Mucosa of stomach (tissue), 1 donor: ENCODE measurements around the gene SCAI.
"Not testable (repeated sequence)": the region's sequence is repeated elsewhere in the genome, so short reads cannot be mapped to it uniquely, and the experiment has no call there.

Source experiments
- H3K27me3 ChIP-seq: one replicate; pipeline ENCODE4 v1.7.0; 2013; ENCODE audit warnings: mild to moderate bottlenecking, low read length; ENCODE audit not compliant: control insufficient read depth, insufficient read depth
- H3K36me3 ChIP-seq: one replicate; pipeline ENCODE4 v1.7.0; 2013; ENCODE audit warnings: low read length; ENCODE audit not compliant: control insufficient read depth, insufficient read depth
- H3K4me1 ChIP-seq: one replicate; pipeline ENCODE4 v1.7.0; 2013; ENCODE audit warnings: mild to moderate bottlenecking, low read length; ENCODE audit not compliant: control insufficient read depth, insufficient read depth
- H3K4me3 ChIP-seq: one replicate; pipeline ENCODE4 v1.7.0; 2013; ENCODE audit warnings: low read length
- H3K9ac ChIP-seq: one replicate; pipeline ENCODE4 v1.7.0; 2013; ENCODE audit warnings: mild to moderate bottlenecking, low read length, moderate library complexity
- H3K9me3 ChIP-seq: one replicate; pipeline ENCODE4 v1.7.0; 2013; ENCODE audit warnings: mild to moderate bottlenecking, low read length, moderate library complexity; ENCODE audit not compliant: control insufficient read depth
- donor health status: Pancreatic carcinoma.

SCAI gene

DNA sequence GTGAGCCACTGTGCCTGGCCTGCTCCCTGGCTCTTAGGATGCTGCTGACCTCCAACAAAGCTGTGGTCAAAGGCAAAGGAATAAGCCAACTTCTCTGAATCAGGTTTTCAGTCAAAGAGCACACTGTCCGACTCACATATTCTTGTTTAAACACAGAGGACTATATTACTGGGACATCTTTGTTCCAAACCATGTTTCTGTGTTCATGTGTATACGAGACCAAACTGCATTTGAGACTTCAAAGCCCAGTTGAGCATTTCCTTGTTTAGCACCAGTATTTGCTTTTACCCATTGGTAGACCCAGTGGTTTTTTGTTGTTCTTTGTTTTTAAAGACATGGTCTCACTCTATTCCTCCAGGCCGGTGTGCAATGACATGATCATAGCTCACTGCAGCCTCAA lies 100.2 kb downstream of the SCAI start:
- Histone ChIP-seq H3K9me3 (no peaks in the 10 kb centered on the region), H3K27me3 (no peaks in the 10 kb centered on the region), H3K4me1 (no peaks in the 10 kb centered on the region), H3K4me3 (no peak overlapping the region), H3K36me3 (no peaks in the 10 kb centered on the region), H3K9ac (no peak overlapping the region)

GRCh38 chr9:125038166-125038565 lies 105.2 kb downstream of the SCAI start:
- no peaks in the 10 kb centered on the region for H3K4me1 ChIP-seq
- H3K4me3 ChIP-seq: no peak overlapping the region
- H3K27me3 ChIP-seq: no peaks in the 10 kb centered on the region
- no peaks in the 10 kb centered on the region for H3K36me3 ChIP-seq
- H3K9me3 ChIP-seq: no peaks in the 10 kb centered on the region
- H3K9ac ChIP-seq: no peak overlapping the region

DNA sequence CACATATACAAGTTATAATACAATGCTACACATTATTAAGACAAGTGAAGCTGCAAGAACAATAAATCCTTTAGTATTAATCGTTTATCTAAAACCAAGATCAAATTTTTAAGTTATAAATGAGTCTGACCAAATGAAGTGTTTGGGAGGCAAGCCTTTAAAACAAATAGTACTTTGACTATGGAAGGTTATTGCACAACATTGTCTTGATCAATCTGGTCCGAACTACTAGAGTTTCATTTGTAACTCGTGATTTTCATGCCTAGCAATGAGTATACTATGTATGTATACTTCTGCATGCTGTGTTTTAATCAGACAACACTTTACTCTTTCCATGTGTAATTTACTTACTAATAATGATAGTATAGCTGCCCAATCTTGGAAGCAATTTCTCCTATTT lies 115.3 kb downstream of the SCAI start:
- Histone ChIP-seq H3K9ac (no peak overlapping the region), H3K27me3 (no peaks in the 10 kb centered on the region), H3K36me3 (no peaks in the 10 kb centered on the region), H3K4me3 (no peak overlapping the region), H3K4me1 (no peaks in the 10 kb centered on the region), H3K9me3 (no peaks in the 10 kb centered on the region)

- no peaks in the 10 kb centered on the region for H3K36me3 ChIP-seq
- no peaks in the 10 kb centered on the region for H3K4me1 ChIP-seq
These were observed 118.4 kb downstream of the SCAI start for GRCh38 chr9:125024917-125025316.

DNA sequence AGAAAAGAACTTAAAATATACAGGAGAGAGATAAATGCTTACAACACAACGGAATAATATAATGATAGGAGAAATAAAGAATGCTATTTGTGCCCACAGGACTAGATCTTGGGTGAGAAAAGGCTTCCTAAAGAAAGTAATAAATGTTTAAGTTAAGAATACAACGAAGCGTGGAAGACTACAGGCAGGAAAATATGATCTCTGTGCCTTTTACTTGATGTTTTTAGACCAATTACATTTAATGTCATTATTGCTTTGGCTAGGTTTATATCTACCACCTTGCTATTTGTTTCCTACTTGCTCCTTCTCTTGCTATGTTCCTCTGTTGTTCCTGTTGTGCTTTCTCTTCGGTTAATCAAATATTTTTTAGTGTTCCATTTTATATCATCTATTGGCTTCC lies 122.3 kb downstream of the SCAI start:
- Histone ChIP-seq H3K9me3 (no peaks in the 10 kb centered on the region), H3K4me3 (no peak overlapping the region), H3K4me1 (no peaks in the 10 kb centered on the region), H3K9ac (no peak overlapping the region), H3K27me3 (no peaks in the 10 kb centered on the region), H3K36me3 (no peaks in the 10 kb centered on the region)

More at GRCh38 chr9:125024917-125025316, 118.4 kb downstream of the SCAI start:
- Histone ChIP-seq H3K9me3 (no peaks in the 10 kb centered on the region), H3K27me3 (no peaks in the 10 kb centered on the region), H3K4me3 (no peak overlapping the region), H3K9ac (no peak overlapping the region)

GRCh38 chr9:125015655-125016054 lies 127.7 kb downstream of the SCAI start:
- H3K36me3 ChIP-seq, H3K4me1 ChIP-seq, H3K9me3 ChIP-seq, H3K4me3 ChIP-seq, H3K27me3 ChIP-seq, H3K9ac ChIP-seq: not testable (repeated sequence)

GRCh38 chr9:125012013-125012412 lies 131.3 kb downstream of the SCAI start:
- H3K9me3 ChIP-seq, H3K36me3 ChIP-seq, H3K9ac ChIP-seq, H3K27me3 ChIP-seq, H3K4me3 ChIP-seq, H3K4me1 ChIP-seq: not testable (repeated sequence)

GRCh38 chr9:125008599-125008998 lies 134.7 kb downstream of the SCAI start:
- H3K4me1 ChIP-seq: no peaks in the 10 kb centered on the region
- no peaks in the 10 kb centered on the region for H3K36me3 ChIP-seq
- no peak overlapping the region for H3K9ac ChIP-seq
- H3K9me3 ChIP-seq: no peaks in the 10 kb centered on the region
- H3K27me3 ChIP-seq: no peaks in the 10 kb centered on the region
- no peak overlapping the region for H3K4me3 ChIP-seq

- Histone ChIP-seq H3K4me1 (no peaks in the 10 kb centered on the region), H3K4me3 (no peak overlapping the region), H3K36me3 (no peaks in the 10 kb centered on the region), H3K9ac (no peak overlapping the region), H3K9me3 (no peaks in the 10 kb centered on the region), H3K27me3 (no peaks in the 10 kb centered on the region)
These were observed 140.0 kb downstream of the SCAI start for GRCh38 chr9:125003332-125003731.

GRCh38 chr9:124983698-124984097 lies 159.6 kb downstream of the SCAI start:
- no peak overlapping the region for H3K9ac ChIP-seq
- H3K36me3 ChIP-seq: no peaks in the 10 kb centered on the region
- H3K9me3 ChIP-seq: no peaks in the 10 kb centered on the region
- no peaks in the 10 kb centered on the region for H3K4me1 ChIP-seq
- no peaks in the 10 kb centered on the region for H3K27me3 ChIP-seq
- no peak overlapping the region for H3K4me3 ChIP-seq

DNA sequence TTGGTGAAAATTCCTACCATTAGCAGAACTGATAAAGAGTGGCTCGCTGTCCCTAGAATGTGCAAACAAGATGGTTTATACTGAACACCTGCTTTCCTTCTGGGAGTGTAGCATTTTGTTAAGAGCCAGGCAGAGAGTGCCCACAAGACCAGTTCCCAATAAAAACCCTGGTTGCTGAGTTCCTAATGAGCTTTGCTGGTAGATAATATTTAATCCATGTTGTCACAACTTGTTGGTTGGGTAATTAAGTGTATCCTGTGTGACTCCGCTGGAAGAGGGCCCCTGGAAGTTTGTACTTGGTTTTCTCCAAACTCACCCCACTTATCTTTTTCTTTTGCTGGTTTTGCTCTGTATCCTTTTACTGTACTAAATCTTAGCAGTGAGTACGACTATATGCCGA lies 162.9 kb downstream of the SCAI start:
- Histone ChIP-seq H3K4me3 (no peak overlapping the region), H3K9me3 (no peaks in the 10 kb centered on the region), H3K4me1 (no peaks in the 10 kb centered on the region), H3K9ac (no peak overlapping the region), H3K36me3 (no peaks in the 10 kb centered on the region), H3K27me3 (no peaks in the 10 kb centered on the region)

DNA sequence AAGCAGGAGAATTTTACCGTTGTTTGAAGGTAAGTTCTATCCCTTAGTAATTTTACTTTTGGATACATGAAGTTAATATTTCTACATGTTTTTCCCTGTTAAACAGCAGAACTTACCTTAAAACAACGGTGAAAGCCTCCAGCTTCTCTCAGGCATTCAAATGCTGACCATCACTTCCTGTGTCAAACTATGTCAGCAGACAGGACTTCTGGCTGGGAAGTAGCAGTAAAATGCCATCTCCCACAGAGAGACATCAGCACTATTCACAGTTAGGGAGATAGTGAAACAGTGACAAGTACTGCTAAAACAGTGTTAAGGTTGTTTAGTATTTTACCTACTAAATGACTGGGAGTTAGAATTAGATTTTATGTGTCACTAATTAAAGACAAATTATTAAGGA lies 168.2 kb downstream of the SCAI start:
- Histone ChIP-seq H3K27me3 (no peaks in the 10 kb centered on the region), H3K9ac (no peak overlapping the region), H3K36me3 (no peaks in the 10 kb centered on the region), H3K9me3 (no peaks in the 10 kb centered on the region), H3K4me3 (no peak overlapping the region), H3K4me1 (no peaks in the 10 kb centered on the region)

DNA sequence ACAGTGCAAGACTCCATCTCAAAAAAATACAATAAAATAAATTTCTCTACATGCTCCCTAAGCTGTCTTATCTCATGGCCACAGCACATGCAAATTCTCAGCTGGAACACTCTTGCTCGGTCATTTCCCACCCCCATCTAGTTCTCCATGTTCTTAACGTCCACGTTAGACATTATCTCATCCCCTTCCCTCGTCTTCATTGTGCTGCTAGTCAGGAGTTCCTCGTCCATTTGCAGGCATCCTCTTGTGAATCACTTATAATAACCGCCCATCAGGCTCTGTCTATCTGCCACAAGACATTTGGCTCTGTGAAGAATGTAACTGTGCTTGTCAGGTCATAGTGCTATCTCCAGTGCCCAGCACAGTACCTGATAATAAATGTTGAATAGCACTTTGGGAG lies 169.5 kb downstream of the SCAI start:
- Histone ChIP-seq H3K9me3 (no peaks in the 10 kb centered on the region), H3K9ac (no peak overlapping the region), H3K27me3 (no peaks in the 10 kb centered on the region), H3K36me3 (no peaks in the 10 kb centered on the region), H3K4me3 (no peak overlapping the region), H3K4me1 (no peaks in the 10 kb centered on the region)
